H1 (cell line): Measurements from ENCODE around the gene ZNF532. TPM values are rescaled to one million over a fixed set of nuclear protein-coding genes. Genes with fewer than 3 reads are reported as not detected.

Source experiments
- CTCF ChIA-PET: fragments of 300-600 bp; sonication (Branson Sonifier 250); formaldehyde crosslinking; loops from one replicate; lab custom pipeline; 2021; ENCODE audit not compliant: partially characterized antibody; lab: Charles Lee
- POLR2A ChIA-PET: fragments of 300-600 bp; sonication (Branson Sonifier 250); formaldehyde crosslinking; loops from one replicate; lab custom pipeline; 2021; ENCODE audit warnings: inconsistent platforms; ENCODE audit not compliant: partially characterized antibody; lab: Charles Lee
- DNase-seq, 2 experiments: peaks; one replicate each; pipeline versions ENCODE4 v3.0.0 to v3.0.0-alpha.2; 2010 to 2022; ENCODE audit warnings: low spot score in 2 of 2, low read depth in 1 of 2, mixed read lengths in 1 of 2
- FAIRE-seq: peaks from 2 replicates; lab custom pipeline; 2011; peaks lifted over from hg19 to GRCh38; lab: Jason Lieb, UNC
- H2AFZ ChIP-seq: 2 replicates; pipeline ENCODE4 v1.8.1; 2012; ENCODE audit warnings: low read length, inconsistent platforms
- H2AK5ac ChIP-seq: 2 replicates; pipeline ENCODE4 v1.6.1; 2013; ENCODE audit warnings: low read depth, low read length
- H2BK120ac ChIP-seq: replicated peaks from 2 replicates; pipeline ENCODE3; 2013; ENCODE audit warnings: low read depth, low read length, inconsistent platforms
- H2BK12ac ChIP-seq: 2 replicates; pipeline ENCODE4 v1.6.1; 2013; ENCODE audit warnings: low read depth, low read length
- H2BK15ac ChIP-seq: 2 replicates; pipeline ENCODE4 v1.6.1; 2013; ENCODE audit warnings: low read length
- H2BK20ac ChIP-seq: 2 replicates; pipeline ENCODE4 v1.6.1; 2013; ENCODE audit warnings: low read length
- H2BK5ac ChIP-seq: 2 replicates; pipeline ENCODE4 v1.6.1; 2013; ENCODE audit warnings: low read depth, low read length
- H3K14ac ChIP-seq: 2 replicates; pipeline ENCODE4 v1.6.1; 2013; ENCODE audit warnings: inconsistent platforms; ENCODE audit not compliant: insufficient read length
- H3K18ac ChIP-seq: 2 replicates; pipeline ENCODE4 v1.6.1; 2013; ENCODE audit warnings: low read length; ENCODE audit errors: extremely low read depth
- H3K23ac ChIP-seq: 2 replicates; pipeline ENCODE4 v1.6.1; 2013; ENCODE audit warnings: inconsistent platforms; ENCODE audit not compliant: insufficient read length
- H3K23me2 ChIP-seq: 2 replicates; pipeline ENCODE4 v1.6.1; 2013; ENCODE audit warnings: low read depth, low read length
- H3K27ac ChIP-seq: 2 replicates; pipeline ENCODE4 v1.6.1; 2011; ENCODE audit warnings: low read depth, low read length, inconsistent platforms
- H3K27me3 ChIP-seq, 4 experiments: replicated peaks in 1 of 4; 1 replicate in 1 of 4; 2 replicates in 3 of 4; pipeline versions ENCODE4 v1.6.1 to v1.8.1; 2011 to 2013; ENCODE audit warnings: low read length in 3 of 4, mild to moderate bottlenecking in 3 of 4, inconsistent platforms in 2 of 4, mixed read lengths in 2 of 4, moderate library complexity in 1 of 4; ENCODE audit not compliant: control insufficient read depth in 3 of 4, insufficient read depth in 3 of 4; ENCODE audit errors: extremely low read depth in 1 of 4
- H3K36me3 ChIP-seq, 4 experiments: 2 replicates each; pipeline versions ENCODE4 v1.6.1 to v1.8.1; 2011 to 2013; ENCODE audit warnings: mild to moderate bottlenecking in 4 of 4, low read length in 3 of 4, moderate library complexity in 2 of 4, control low read depth in 1 of 4, inconsistent platforms in 1 of 4; ENCODE audit not compliant: insufficient read depth in 4 of 4, control insufficient read depth in 2 of 4
- H3K4ac ChIP-seq: replicated peaks from 2 replicates; pipeline ENCODE3; 2013; ENCODE audit warnings: low read length, low read depth, mixed read lengths, inconsistent platforms; ENCODE audit not compliant: insufficient read length
- H3K4me1 ChIP-seq, 4 experiments: replicated peaks in 1 of 4; 1 replicate in 1 of 4; 2 replicates in 3 of 4; pipeline versions ENCODE4 v1.6.1 to v1.8.1; 2011 to 2013; ENCODE audit warnings: low read length in 3 of 4, inconsistent platforms in 2 of 4, mixed read lengths in 1 of 4; ENCODE audit not compliant: insufficient read depth in 4 of 4, control insufficient read depth in 3 of 4
- H3K4me2 ChIP-seq, 2 experiments: 2 replicates each; pipeline versions ENCODE4 v1.6.1 to v1.8.1; 2011 to 2013; ENCODE audit warnings: low read depth in 2 of 2, low read length in 2 of 2, control low read depth in 1 of 2, inconsistent platforms in 1 of 2, mild to moderate bottlenecking in 1 of 2; ENCODE audit not compliant: insufficient read depth in 1 of 2
- H3K4me3 ChIP-seq, 4 experiments: fragments of 200-600, 300-600 bp in 1 of 4; sonication (generic), shearing (Covaris generic), sonication (Bioruptor Twin) in 1 of 4; 2 replicates each; pipeline versions ENCODE4 v1.5.1 to v1.8.1; 2011 to 2016; ENCODE audit warnings: low read length in 4 of 4, low read depth in 3 of 4, control low read depth in 2 of 4, inconsistent platforms in 2 of 4, mild to moderate bottlenecking in 2 of 4, mixed read lengths in 1 of 4, moderate library complexity in 1 of 4; ENCODE audit not compliant: insufficient read depth in 2 of 4; ENCODE audit errors: extremely low read depth in 1 of 4
- H3K56ac ChIP-seq: replicated peaks from 2 replicates; pipeline ENCODE3; 2013; ENCODE audit warnings: low read depth, mild to moderate bottlenecking, mixed read lengths, low read length, inconsistent platforms; ENCODE audit not compliant: insufficient read length
- H3K79me1 ChIP-seq: 2 replicates; pipeline ENCODE4 v1.6.1; 2013; ENCODE audit warnings: low read depth, low read length, control low read depth
- H3K79me2 ChIP-seq, 2 experiments: 2 replicates each; pipeline versions ENCODE4 v1.6.1 to v1.8.1; 2012 to 2013; ENCODE audit warnings: low read length in 2 of 2, mild to moderate bottlenecking in 2 of 2, inconsistent platforms in 1 of 2; ENCODE audit not compliant: insufficient read depth in 2 of 2, control insufficient read depth in 1 of 2
- H3K9ac ChIP-seq, 4 experiments: replicated peaks in 1 of 4; 1 replicate in 1 of 4; 2 replicates in 3 of 4; pipeline versions ENCODE4 v1.6.1 to v1.8.1; 2011 to 2013; ENCODE audit warnings: low read depth in 3 of 4, low read length in 3 of 4, control low read depth in 2 of 4, mild to moderate bottlenecking in 2 of 4, moderate library complexity in 2 of 4, inconsistent platforms in 1 of 4; ENCODE audit errors: extremely low read depth in 1 of 4
- H3K9me3 ChIP-seq, 2 experiments: 2 replicates each; pipeline versions ENCODE4 v1.6.1 to v1.8.1; 2012 to 2013; ENCODE audit warnings: mild to moderate bottlenecking in 2 of 2, moderate library complexity in 2 of 2, control low read depth in 1 of 2, inconsistent platforms in 1 of 2, low read depth in 1 of 2, low read length in 1 of 2, mixed read lengths in 1 of 2; ENCODE audit not compliant: insufficient read depth in 2 of 2
- H4K20me1 ChIP-seq, 2 experiments: replicated peaks in 1 of 2; 2 replicates each; pipeline versions ENCODE3 to v1.8.1; 2011 to 2013; ENCODE audit warnings: inconsistent platforms in 2 of 2, low read length in 2 of 2, mild to moderate bottlenecking in 1 of 2; ENCODE audit not compliant: insufficient read depth in 2 of 2, control insufficient read depth in 1 of 2
- H4K5ac ChIP-seq: 2 replicates; pipeline ENCODE4 v1.6.1; 2013; ENCODE audit warnings: low read length, low read depth, mixed read lengths, inconsistent platforms; ENCODE audit not compliant: insufficient read length
- H4K8ac ChIP-seq: 2 replicates; pipeline ENCODE4 v1.8.0; 2013; ENCODE audit warnings: mild to moderate bottlenecking, moderate library complexity, low read length, inconsistent platforms; ENCODE audit not compliant: insufficient read depth; ENCODE audit errors: extremely low read depth
- H4K91ac ChIP-seq: replicated peaks from 2 replicates; pipeline ENCODE3; 2013; ENCODE audit warnings: low read length, mixed read lengths, inconsistent platforms; ENCODE audit not compliant: insufficient read length
- BRCA1 ChIP-seq: IDR thresholded peaks from 2 replicates; pipeline ENCODE4 v1.6.1; 2012; ENCODE audit warnings: low read depth, low read length, improper control_type of control experiment
- CEBPB ChIP-seq: IDR thresholded peaks from 2 replicates; pipeline ENCODE4 v1.6.1; 2012; ENCODE audit warnings: low read depth, low read length
- CTBP2 ChIP-seq: IDR thresholded peaks from 2 replicates; pipeline ENCODE4 v1.7.0; 2011; ENCODE audit warnings: borderline replicate concordance, mild to moderate bottlenecking, moderate library complexity, mixed read lengths, low read length; ENCODE audit not compliant: insufficient read depth, insufficient read length
- EP300 ChIP-seq, 2 experiments: IDR thresholded peaks; 1 replicate in 1 of 2; 2 replicates in 1 of 2; pipeline ENCODE4 v1.6.1; 2011 to 2012; ENCODE audit warnings: low read depth in 2 of 2, low read length in 2 of 2, mild to moderate bottlenecking in 2 of 2, borderline replicate concordance in 1 of 2, inconsistent platforms in 1 of 2, moderate library complexity in 1 of 2
- MAFK ChIP-seq: IDR thresholded peaks from 2 replicates; pipeline ENCODE4 v1.6.1; 2012; ENCODE audit warnings: low read depth, mild to moderate bottlenecking, improper control_type of control experiment, low read length
- POLR2A ChIP-seq, 2 experiments: IDR thresholded peaks; 1 replicate in 1 of 2; 2 replicates in 1 of 2; pipeline ENCODE4 v1.6.1; 2011; ENCODE audit warnings: low read depth in 2 of 2, low read length in 2 of 2, mild to moderate bottlenecking in 2 of 2; ENCODE audit errors: control extremely low read depth in 1 of 2
- RNF2 ChIP-seq: fragments of 200-900, 300-1000 bp; sonication (generic); IDR thresholded peaks from 2 replicates; pipeline ENCODE4 v1.7.1; 2016; ENCODE audit warnings: borderline replicate concordance, low read depth, mild to moderate bottlenecking, antibody characterized with exemption, low read length; ENCODE audit not compliant: poor library complexity, severe bottlenecking; ENCODE audit errors: missing control alignments
- SIN3A ChIP-seq, 2 experiments: IDR thresholded peaks in 1 of 2; conservative IDR thresholded peaks in 1 of 2; 2 replicates each; pipeline ENCODE4 v1.6.1; 2011 to 2012; ENCODE audit warnings: low read length in 2 of 2, improper control_type of control experiment in 1 of 2, low read depth in 1 of 2, mild to moderate bottlenecking in 1 of 2
- SIX5 ChIP-seq: IDR thresholded peaks from 2 replicates; pipeline ENCODE4 v1.6.1; 2011; ENCODE audit warnings: mild to moderate bottlenecking, low read depth, low read length
- SP1 ChIP-seq: IDR thresholded peaks from 2 replicates; pipeline ENCODE4 v1.6.1; 2011; ENCODE audit warnings: low read depth, low read length
- TCF12 ChIP-seq: IDR thresholded peaks from 2 replicates; pipeline ENCODE4 v1.6.1; 2011; ENCODE audit warnings: low read depth, mild to moderate bottlenecking, low read length
- TEAD4 ChIP-seq: IDR thresholded peaks from 2 replicates; pipeline ENCODE4 v1.6.1; 2012; ENCODE audit warnings: low read depth, low read length, inconsistent platforms, mixed read lengths
- WGBS, 2 experiments: shearing (Covaris generic) in 1 of 2; methylation state at CpG; one replicate each; pipeline versions ENCODE4 v1.1.6 to v1.1.7; 2013 to 2015; ENCODE audit warnings: low lambda C conversion rate in 2 of 2, mixed read lengths in 2 of 2, inconsistent platforms in 1 of 2, low coverage in 1 of 2, missing lambda C conversion rate in 1 of 2; ENCODE audit not compliant: insufficient replicate concordance in 2 of 2, insufficient coverage in 1 of 2, insufficient read length in 1 of 2; ENCODE audit errors: extremely low coverage in 1 of 2, missing lambda C conversion rate in 1 of 2; 5-methylcytosine and 5-hydroxymethylcytosine counted together
- polyA plus RNA-seq, 7 experiments: library from polyadenylated mRNA; depleted of rRNA in 3 of 7; stranded (reverse) in 5 of 7; unstranded in 2 of 7; fragments of >200 nt in 5 of 7; fragments of 200-250 nt in 2 of 7; gene quantifications; 1 replicate in 5 of 7; 2 replicates in 1 of 7; 4 replicates in 1 of 7; pipeline versions ENCODE4 v1.2.1 to v1.2.3, GENCODE V29; 2011 to 2013; ENCODE audit warnings: missing spikeins in 2 of 7, mixed read lengths in 2 of 7
- total RNA-seq: library from RNA; stranded (reverse); fragmentation: NEBNext Ultra II Directional; extraction: Animal tissue kit (Norgen Biotek cat#: 25700); gene quantifications from 2 replicates; pipeline ENCODE4 v1.2.1, GENCODE V29; 2021

ZNF532 gene
- total and polyA plus RNA-seq, 2 of the 8 experiments (the other 6 are each of a cell fraction or from before 2014, with no cell fraction given) = 143 to 240 TPM

DNA sequence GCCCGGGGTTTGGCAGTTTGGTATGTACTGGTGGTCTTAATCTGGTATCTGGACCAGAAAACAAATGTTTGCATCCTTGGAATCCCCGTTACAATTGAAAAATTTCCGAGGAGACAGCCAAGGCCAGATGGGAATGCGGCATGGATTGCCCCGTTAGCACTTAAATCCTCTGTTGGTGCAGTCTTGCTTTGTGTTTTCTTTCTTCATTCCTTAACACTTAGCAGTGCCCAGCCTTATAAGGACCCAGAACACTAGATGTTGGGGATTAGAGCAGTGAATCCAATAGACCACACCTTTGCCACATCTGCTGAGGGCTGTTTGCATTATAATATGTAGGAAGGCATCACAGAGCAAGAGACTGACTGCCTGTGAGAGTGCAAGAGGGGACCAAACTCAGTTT, 12.8 kb upstream of the ZNF532 start:
- Histone ChIP-seq H3K9ac (no peak overlapping the region), H3K23ac (no peak overlapping the region), H3K4me1 (peaks cover 7 to 26% (median 25%) of the 10 kb centered on the region in 4 experiments; a peak in 6 of 7 replicates), H3K14ac (no peak overlapping the region), H4K8ac (no peak overlapping the region), H3K4me3 (no peak overlapping the region), H2BK5ac (no peak overlapping the region), H3K56ac (no peak overlapping the region), H3K4ac (no peak overlapping the region), H2AK5ac (no peak overlapping the region), H4K91ac (no peak overlapping the region), H3K79me1 (no peaks in the 10 kb centered on the region), H3K23me2 (no peaks in the 10 kb centered on the region; the same call in 1 of the 2 replicates), H3K27ac (no peak overlapping the region), H2BK20ac (peak overlapping the region; percentile 5; the same call in 1 of the 2 replicates), H3K36me3 (no peaks in the 10 kb centered on the region), H3K79me2 (no peaks in the 10 kb centered on the region), H2BK15ac (no peak overlapping the region), H2AFZ (no peak overlapping the region), H2BK12ac (peak overlapping the region; percentile 98; the same call in 1 of the 2 replicates), H3K18ac (no peak overlapping the region), H3K9me3 (no peaks in the 10 kb centered on the region), H2BK120ac (no peak overlapping the region), H4K20me1 (no peaks in the 10 kb centered on the region), H3K4me2 (no peak overlapping the region; a peak in 1 of 4 replicates), H4K5ac (no peak overlapping the region), H3K27me3 (no peaks in the 10 kb centered on the region)
- FAIRE-seq (no peak), DNase-seq (no peak)
- ChIA-PET CTCF (no interaction called here), POLR2A (interaction anchor here (0.6 to 12.2 kb wide), 6 partner anchors 9 to 326 kb away, joined by 3 to 289 read pairs (median 4); partner anchors contain the start of gene ZNF532)
- whole genome bisulfite sequencing, 2 experiments = 63% methylated on average over 5 of the region's 5 CpGs; no CpG with 5 or more reads in 1 of the 2 experiments
- TF ChIP-seq SIX5 = no peak
- TF ChIP-seq EP300 (IDR thresholded peaks at IDR 0.05; ENCODE audit: borderline replicate concordance in 1 of 2, low read depth in 2 of 2, low read length in 2 of 2) = no peak
- TF ChIP-seq CEBPB = no peak
- 0 out of 2 replicates have a peak, but pooled peaks have one; percentile 9 for TF ChIP-seq TEAD4
- no peak for TF ChIP-seq POLR2A (IDR thresholded peaks at IDR 0.05; ENCODE audit: control extremely low read depth in 1 of 2, low read depth in 2 of 2, low read length in 2 of 2)
- TF ChIP-seq SIN3A (conservative IDR thresholded peaks at IDR 0.05 in 1 of 2, IDR thresholded peaks at IDR 0.05 in 1 of 2; ENCODE audit: low read depth in 1 of 2, low read length in 2 of 2) = no peak
- no peak for TF ChIP-seq BRCA1
- no peak for TF ChIP-seq CTBP2
- 0 out of 2 replicates have a peak, but pooled peaks have one; percentile 45 for TF ChIP-seq TCF12
- TF ChIP-seq RNF2 = no peak
- no peak for TF ChIP-seq SP1
- TF ChIP-seq MAFK = no peak
